ENCODE results near the gene FREM3. TPM values are rescaled to one million over a fixed set of nuclear protein-coding genes. Genes with fewer than 3 reads are reported as not detected.
"Not testable (repeated sequence)": the region's sequence is repeated elsewhere in the genome, so short reads cannot be mapped to it uniquely, and the experiment has no call there.

Gene FREM3
- total RNA-seq: 0.12 TPM

GRCh38 chr4:143700416-143701352 is at the start of gene FREM3:
Gene FREM3 (minus strand): TSS chr4:143700675. CDS start chr4:143700675, 0 bp downstream.
- no peak for DNase-seq (ENCODE audit: low spot score)

- DNase-seq (ENCODE audit: low spot score): no peak
Observed at GRCh38 chr4:143745874-143746273, 45.4 kb upstream of the FREM3 start.

- DNase-seq (ENCODE audit: low spot score): no peak
Observed at GRCh38 chr4:143743591-143743990, 43.1 kb upstream of the FREM3 start.

- no peak for DNase-seq (ENCODE audit: low spot score)
Observed at GRCh38 chr4:143742834-143743233, 42.4 kb upstream of the FREM3 start.

- DNase-seq (ENCODE audit: low spot score): no peak
Observed at GRCh38 chr4:143736861-143737260, 36.4 kb upstream of the FREM3 start.

- not testable (repeated sequence) for DNase-seq (ENCODE audit: low spot score)
Observed at GRCh38 chr4:143736061-143736460, 35.6 kb upstream of the FREM3 start.

- DNase-seq (ENCODE audit: low spot score): no peak
Observed at GRCh38 chr4:143728166-143728565, 27.7 kb upstream of the FREM3 start.

- DNase-seq (ENCODE audit: low spot score): no peak
Observed at GRCh38 chr4:143726714-143727113, 26.2 kb upstream of the FREM3 start.

GRCh38 chr4:143721317-143721716 is 20.8 kb upstream of the FREM3 start:
- DNase-seq (ENCODE audit: low spot score): no peak

GRCh38 chr4:143718748-143719147 is 18.3 kb upstream of the FREM3 start:
- not testable (repeated sequence) for DNase-seq (ENCODE audit: low spot score)

- no peak for DNase-seq (ENCODE audit: low spot score)
Observed at GRCh38 chr4:143713955-143714625, 13.6 kb upstream of the FREM3 start.

- DNase-seq (ENCODE audit: low spot score): no peak
Observed at GRCh38 chr4:143713553-143713952, 13.1 kb upstream of the FREM3 start.

- DNase-seq (ENCODE audit: low spot score): no peak
Observed at GRCh38 chr4:143712155-143712550, 11.7 kb upstream of the FREM3 start.

- no peak for DNase-seq (ENCODE audit: low spot score)
Observed at GRCh38 chr4:143711543-143712154, 11.2 kb upstream of the FREM3 start.

GRCh38 chr4:143701365-143701764 is 890 bp upstream of the FREM3 start:
- no peak for DNase-seq (ENCODE audit: low spot score)

GRCh38 chr4:143700046-143700415 is 444 bp downstream of the FREM3 start:
- DNase-seq (ENCODE audit: low spot score): no peak

GRCh38 chr4:143699331-143700045 is 987 bp downstream of the FREM3 start:
- no peak for DNase-seq (ENCODE audit: low spot score)

- no peak for DNase-seq (ENCODE audit: low spot score)
Observed at GRCh38 chr4:143693856-143694255, 6.6 kb downstream of the FREM3 start.

- no peak for DNase-seq (ENCODE audit: low spot score)
Observed at GRCh38 chr4:143692241-143692640, 8.2 kb downstream of the FREM3 start.

- no peak for DNase-seq (ENCODE audit: low spot score)
Observed at GRCh38 chr4:143679434-143679833, 21.0 kb downstream of the FREM3 start.

- DNase-seq (ENCODE audit: low spot score): not testable (repeated sequence)
Observed at GRCh38 chr4:143673629-143674028, 26.8 kb downstream of the FREM3 start.
